Measurements from ENCODE around the gene IFRD2. TPM values are rescaled to one million over a fixed set of nuclear protein-coding genes. Genes with fewer than 3 reads are reported as not detected.

Gene IFRD2
- total and polyA plus RNA-seq, 9 of the 15 experiments (the other 6 are each of a cell fraction or from before 2014, with no cell fraction given) = 30.5 to 115 (median 52.8) TPM

GRCh38 chr3:50265571-50265970 is 26.7 kb downstream of the IFRD2 start:
- ChIA-PET POLR2A (interaction anchor here (0.9 kb wide), 1 partner anchor 53 kb away, joined by 3 read pairs; no protein-coding TSS in a partner anchor), CTCF (ENCODE audit: low intra/inter-chr PET ratio) (no interaction called here)
- ATAC-seq (no peak), FAIRE-seq (no peak), DNase-seq (ENCODE audit: extremely low read depth in 1 of 4, low spot score in 3 of 4) (no peak)
- Histone ChIP-seq H2AFZ (ENCODE audit: low read depth, low read length) (no peak overlapping the region), H3K9ac (ENCODE audit: insufficient read depth in 1 of 2, low read depth in 2 of 2, low read length in 2 of 2) (no peak overlapping the region), H3K27ac (ENCODE audit: extremely low read depth, low read depth, low read length) (no peak overlapping the region), H4K20me1 (replicated peaks; ENCODE audit: control insufficient read depth, insufficient read depth, low read length) (no peaks in the 10 kb centered on the region; the same call in 1 of the 2 replicates), H3K9me1 (ENCODE audit: control insufficient read depth, insufficient read depth, low read length) (no peaks in the 10 kb centered on the region), H3K36me3 (ENCODE audit: control insufficient read depth, insufficient read depth, low read length) (no peaks in the 10 kb centered on the region), H3K4me2 (ENCODE audit: insufficient read depth, low read length) (no peak overlapping the region), H3K79me2 (ENCODE audit: control insufficient read depth, insufficient read depth, low read length) (peaks cover 1% of the 10 kb centered on the region; the same call in 1 of the 3 replicates), H3K27me3 (ENCODE audit: control insufficient read depth in 2 of 2, insufficient read depth in 2 of 2, low read length in 2 of 2) (no peaks in the 10 kb centered on the region), H3K4me3 (no peak overlapping the region), H3K9me3 (replicated peaks; ENCODE audit: control insufficient read depth, insufficient read depth, low read depth, low read length) (no peaks in the 10 kb centered on the region), H3K4me1 (replicated peaks in 1 of 2; ENCODE audit: control insufficient read depth in 2 of 2, insufficient read depth in 2 of 2, low read length in 2 of 2) (peaks cover 6 to 50% of the 10 kb centered on the region in 2 experiments; a peak in 4 of 5 replicates)
- WGBS (ENCODE audit: insufficient coverage, low coverage, missing lambda C conversion rate) = 13% methylated on average over 1 of the region's 1 CpG
- no TSS peak for BruUV-seq (replicated peaks)
- intact Hi-C loops (cut with micrococcal nuclease) = no loop called here
- in situ Hi-C loops (cut with MboI) = no loop called here
- no peak for TF ChIP-seq GATAD2A (IDR thresholded peaks at IDR 0.05)
- no peak for TF ChIP-seq ZBTB43 (CRISPR knock-in tag; IDR thresholded peaks at IDR 0.05)

GRCh38 chr3:50264964-50265485 is 27.2 kb downstream of the IFRD2 start:
- CTCF ChIA-PET (ENCODE audit: low intra/inter-chr PET ratio) = no interaction called here
- Histone ChIP-seq H3K4me1 (replicated peaks in 1 of 2; ENCODE audit: control insufficient read depth in 2 of 2, insufficient read depth in 2 of 2, low read length in 2 of 2) (peaks cover 6 to 50% of the 10 kb centered on the region in 2 experiments; a peak in 4 of 5 replicates), H3K9ac (ENCODE audit: insufficient read depth in 1 of 2, low read depth in 2 of 2, low read length in 2 of 2) (peak overlapping the region in 1 of 2 experiments; percentile 52; a peak in 2 of 4 replicates)

More at GRCh38 chr3:50264964-50265485, 27.2 kb downstream of the IFRD2 start:
- H3K36me3 ChIP-seq (ENCODE audit: control insufficient read depth, insufficient read depth, low read length) = no peaks in the 10 kb centered on the region
- no peaks in the 10 kb centered on the region for H3K9me1 ChIP-seq (ENCODE audit: control insufficient read depth, insufficient read depth, low read length)
- no peaks in the 10 kb centered on the region for H3K27me3 ChIP-seq (ENCODE audit: control insufficient read depth in 2 of 2, insufficient read depth in 2 of 2, low read length in 2 of 2)
- POLR2A ChIA-PET = no interaction called here
- no peak overlapping the region; the same call in 2 of the 3 replicates for H3K27ac ChIP-seq (ENCODE audit: extremely low read depth, low read depth, low read length)
- no peak overlapping the region for H3K4me2 ChIP-seq (ENCODE audit: insufficient read depth, low read length)
- intact Hi-C loops (cut with micrococcal nuclease) = no loop called here
- BruUV-seq (replicated peaks) = no TSS peak
- no peaks in the 10 kb centered on the region for H3K9me3 ChIP-seq (replicated peaks; ENCODE audit: control insufficient read depth, insufficient read depth, low read depth, low read length)
- H2AFZ ChIP-seq (ENCODE audit: low read depth, low read length) = no peak overlapping the region
- 58% methylated on average over 6 of the region's 7 CpGs for WGBS (ENCODE audit: insufficient coverage, low coverage, missing lambda C conversion rate)
- H3K79me2 ChIP-seq (ENCODE audit: control insufficient read depth, insufficient read depth, low read length) = peaks cover 3% of the 10 kb centered on the region; the same call in 1 of the 3 replicates
- FAIRE-seq (no peak), ATAC-seq (no peak), DNase-seq (ENCODE audit: extremely low read depth in 1 of 4, low spot score in 3 of 4) (no peak)
- no peak overlapping the region for H3K4me3 ChIP-seq
- no peaks in the 10 kb centered on the region for H4K20me1 ChIP-seq (replicated peaks; ENCODE audit: control insufficient read depth, insufficient read depth, low read length)
- in situ Hi-C loops (cut with MboI) = no loop called here
- TF ChIP-seq ZC3H8 (IDR thresholded peaks at IDR 0.05) (no peak), ZNF707 (CRISPR knock-in tag; conservative IDR thresholded peaks at IDR 0.05) (no peak), HMG20B (CRISPR knock-in tag; IDR thresholded peaks at IDR 0.05) (no peak), KDM1A (IDR thresholded peaks at IDR 0.05) (no peak), MYNN (IDR thresholded peaks at IDR 0.05) (no peak), MYNN (CRISPR knock-in tag; IDR thresholded peaks at IDR 0.05) (no peak), BACH1 (tag; IDR thresholded peaks at IDR 0.05) (no peak), MTF1 (CRISPR knock-in tag; IDR thresholded peaks at IDR 0.05; ENCODE audit: borderline replicate concordance) (no peak), CREB5 (CRISPR knock-in tag; IDR thresholded peaks at IDR 0.05) (no peak), ZNF696 (CRISPR knock-in tag; conservative IDR thresholded peaks at IDR 0.05) (no peak)
